ENCODE data around the gene TRPM4. TPM values are rescaled to one million over a fixed set of nuclear protein-coding genes. Genes with fewer than 3 reads are reported as not detected.
A peak's percentile ranks its signal among the peaks of the same experiment; 100 is the strongest.

The TRPM4 gene
- total RNA-seq: under 1 TPM; 0.23 to 0.58 TPM

DNA sequence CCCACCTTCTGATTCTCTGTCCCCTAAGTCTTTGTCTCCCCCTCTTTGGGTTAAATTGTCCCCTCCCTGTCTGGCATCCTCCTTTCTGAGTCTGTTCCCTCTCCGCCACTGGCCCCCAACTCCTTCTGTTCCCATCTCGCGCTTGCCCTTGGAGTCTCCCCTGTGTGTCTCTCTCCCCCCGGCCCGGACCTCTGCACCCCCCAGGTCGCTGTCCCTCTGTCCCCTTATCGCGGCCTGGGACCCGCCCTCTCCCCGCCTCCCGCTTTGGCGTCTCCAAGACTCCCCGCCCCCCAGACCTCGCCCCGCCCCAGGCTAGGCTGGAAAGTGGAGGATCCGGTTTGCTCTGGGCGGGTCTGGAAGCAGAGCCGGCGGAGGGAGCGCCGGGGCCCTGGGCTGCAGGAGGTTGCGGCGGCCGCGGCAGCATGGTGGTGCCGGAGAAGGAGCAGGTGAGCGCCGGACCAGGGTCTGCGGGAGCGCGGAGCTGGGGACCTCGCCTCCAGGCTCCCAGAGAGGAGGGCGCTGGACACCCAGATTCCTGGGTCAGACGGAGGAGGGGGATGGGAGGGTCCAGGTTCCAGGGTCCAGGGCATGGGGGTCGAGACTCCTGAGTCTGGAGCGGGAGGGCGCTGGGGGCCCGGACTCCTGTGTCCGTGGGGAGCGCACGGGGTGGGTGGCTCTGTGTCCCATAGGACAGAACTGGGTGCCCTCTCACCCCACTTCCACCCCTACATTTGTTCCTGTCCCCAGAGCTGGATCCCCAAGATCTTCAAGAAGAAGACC is at the start of gene TRPM4:
Gene TRPM4, plus strand, starts transcription at position 348 of the 780 bp plus-strand sequence. Its CDS starts 75 bp downstream, at position 423.
- DNase-seq (ENCODE audit: low spot score in 2 of 2) (peak in 1 of 2 donors; percentile 68), ATAC-seq (peak; percentile 36 to 86)
- Mint-ChIP-seq H3K27ac (no peak within 1 kb of the TSS), H3K9me3 (peaks cover 0 to 16% of the 10 kb centered on the region in 2 donors), H3K36me3 (peaks cover 0 to 22% of the 10 kb centered on the region in 2 donors)

GRCh38 chr19:49109051-49109450 is 48.5 kb upstream of the TRPM4 start:
- ATAC-seq: no peak
- DNase-seq (ENCODE audit: low spot score in 2 of 2): no peak
- Mint-ChIP-seq H3K9me3 (no peaks in the 10 kb centered on the region), H3K36me3 (peaks cover 10 to 22% of the 10 kb centered on the region in 2 donors), H3K27ac (peak overlapping the region in 1 of 2 donors; percentile 1)

GRCh38 chr19:49109569-49110233 is 47.9 kb upstream of the TRPM4 start:
- Mint-ChIP-seq H3K27ac (no peak overlapping the region), H3K9me3 (no peaks in the 10 kb centered on the region)
- no peak for ATAC-seq

GRCh38 chr19:49110567-49110966 is 47.0 kb upstream of the TRPM4 start:
- Mint-ChIP-seq H3K27ac (no peak overlapping the region), H3K36me3 (peaks cover 10 to 22% of the 10 kb centered on the region in 2 donors), H3K9me3 (no peaks in the 10 kb centered on the region)
- no peak for DNase-seq (ENCODE audit: low spot score in 2 of 2)
- no peak for ATAC-seq

More at GRCh38 chr19:49109569-49110233, 47.9 kb upstream of the TRPM4 start:
- H3K36me3 Mint-ChIP-seq: peaks cover 10 to 22% of the 10 kb centered on the region in 2 donors
- no peak for DNase-seq (ENCODE audit: low spot score in 2 of 2)

GRCh38 chr19:49111218-49111998 is 46.2 kb upstream of the TRPM4 start:
- peaks cover 10 to 22% of the 10 kb centered on the region in 2 donors for H3K36me3 Mint-ChIP-seq
- ATAC-seq: no peak
- no peak for DNase-seq (ENCODE audit: low spot score in 2 of 2)
- no peaks in the 10 kb centered on the region for H3K9me3 Mint-ChIP-seq
- no peak overlapping the region for H3K27ac Mint-ChIP-seq

DNA sequence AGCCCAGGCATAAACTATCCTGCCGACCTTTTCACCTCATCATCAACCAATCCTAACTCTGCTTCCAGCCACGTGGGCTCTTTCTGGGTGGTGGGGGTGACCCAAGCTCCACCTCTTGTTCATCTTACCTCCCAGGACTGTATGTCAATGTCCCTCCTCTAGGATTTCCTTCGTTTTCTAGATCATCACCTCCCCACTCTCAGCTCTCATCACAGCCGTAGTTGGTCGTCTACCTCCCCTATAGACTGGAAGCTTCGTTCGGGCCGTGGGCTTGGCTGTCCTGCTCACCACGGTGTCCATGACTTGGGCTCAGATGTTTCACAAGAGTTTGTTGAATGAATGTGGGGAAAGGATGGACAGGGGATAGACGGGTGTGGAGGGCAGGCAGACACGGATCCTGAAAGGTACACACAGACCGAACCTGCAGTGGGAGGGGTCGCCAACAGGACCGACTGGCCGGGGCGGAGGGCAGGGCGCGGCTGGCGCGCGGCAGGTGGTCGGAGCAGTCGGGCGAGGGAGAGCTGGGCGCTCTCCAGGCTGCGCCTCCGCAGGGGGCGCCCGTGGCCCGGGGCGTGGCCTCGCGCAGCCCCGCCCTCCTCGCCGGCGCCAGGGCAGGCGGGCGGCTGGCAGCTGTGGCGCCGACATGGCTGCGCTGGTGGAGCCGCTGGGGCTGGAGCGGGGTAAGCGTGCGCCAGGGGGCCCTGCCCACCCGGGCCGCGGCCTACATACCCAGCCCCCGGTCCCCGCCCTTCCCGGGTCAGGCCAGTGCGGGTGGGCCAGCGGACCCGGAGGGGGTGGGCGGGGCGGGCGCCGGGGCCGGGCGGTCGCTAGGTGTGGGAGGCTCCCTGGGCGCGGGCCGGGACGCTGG is 43.6 kb upstream of the TRPM4 start, which contains the start of gene LIN7B:
Gene LIN7B, plus strand, starts transcription at position 609 of the 868 bp plus-strand sequence. Its CDS starts 35 bp downstream, at position 644.
- DNase-seq (ENCODE audit: low spot score in 2 of 2): peak; percentile 86 to 88
- peak; percentile 72 to 76 for ATAC-seq
- H3K36me3 Mint-ChIP-seq: peaks cover 0 to 3% of the 10 kb centered on the region in 2 donors
- no peaks in the 10 kb centered on the region for H3K9me3 Mint-ChIP-seq
- H3K27ac Mint-ChIP-seq: peak within 1 kb of the TSS in 1 of 2 donors; percentile 25

GRCh38 chr19:49114630-49115363 is 42.8 kb upstream of the TRPM4 start:
- no peaks in the 10 kb centered on the region for H3K36me3 Mint-ChIP-seq
- H3K27ac Mint-ChIP-seq: no peak overlapping the region
- H3K9me3 Mint-ChIP-seq: no peaks in the 10 kb centered on the region
- ATAC-seq (peak in 1 of 2 donors; percentile 2), DNase-seq (ENCODE audit: low spot score in 2 of 2) (peak in 1 of 2 donors; percentile 61)

GRCh38 chr19:49116544-49116943 is 41.0 kb upstream of the TRPM4 start:
- Mint-ChIP-seq H3K27ac (no peak overlapping the region), H3K9me3 (no peaks in the 10 kb centered on the region)

DNA sequence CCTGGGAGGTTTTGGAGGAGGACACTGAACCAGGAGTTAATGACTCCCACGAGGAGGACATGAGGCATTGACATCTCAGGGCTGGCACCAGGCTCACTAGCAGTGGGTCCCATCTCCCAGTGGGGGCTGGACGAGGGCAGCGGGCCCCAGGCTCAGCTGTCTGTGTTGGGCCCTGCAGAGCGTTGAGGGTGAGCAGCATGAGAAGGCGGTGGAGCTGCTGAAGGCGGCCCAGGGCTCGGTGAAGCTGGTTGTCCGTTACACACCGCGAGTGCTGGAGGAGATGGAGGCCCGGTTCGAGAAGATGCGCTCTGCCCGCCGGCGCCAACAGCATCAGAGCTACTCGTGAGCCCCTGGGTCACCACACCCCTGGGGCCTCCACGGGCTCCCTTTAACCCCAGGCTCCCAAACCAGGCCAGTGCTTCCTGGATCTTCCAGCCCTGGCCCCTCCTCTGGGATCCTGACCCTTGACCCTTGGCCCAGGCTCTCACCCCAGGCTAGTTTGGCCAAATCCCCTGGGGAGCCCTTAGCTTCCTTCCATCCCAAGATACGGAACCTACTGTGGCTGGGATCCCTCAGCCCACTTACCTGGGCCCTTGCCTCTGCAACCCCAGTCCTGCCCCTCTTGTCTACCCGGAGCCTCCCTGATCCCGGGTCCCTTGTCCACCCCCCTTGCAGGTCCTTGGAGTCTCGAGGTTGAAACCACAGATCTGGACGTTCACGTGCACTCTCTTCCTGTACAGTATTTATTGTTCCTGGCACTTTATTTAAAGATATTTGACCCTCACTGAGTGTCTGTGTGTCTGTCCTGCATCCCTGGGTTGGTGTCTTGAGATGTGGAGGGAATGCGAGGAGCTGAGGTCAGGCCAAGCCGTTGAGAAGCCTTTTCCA is 39.7 kb upstream of the TRPM4 start:
- no peaks in the 10 kb centered on the region for H3K36me3 Mint-ChIP-seq
- DNase-seq (ENCODE audit: low spot score in 2 of 2) (no peak), ATAC-seq (no peak)
- peak overlapping the region; percentile 90 to 96 for H3K27ac Mint-ChIP-seq
- no peaks in the 10 kb centered on the region for H3K9me3 Mint-ChIP-seq

More at GRCh38 chr19:49116544-49116943, 41.0 kb upstream of the TRPM4 start:
- no peak for ATAC-seq
- no peaks in the 10 kb centered on the region for H3K36me3 Mint-ChIP-seq
- DNase-seq (ENCODE audit: low spot score in 2 of 2): no peak

DNA sequence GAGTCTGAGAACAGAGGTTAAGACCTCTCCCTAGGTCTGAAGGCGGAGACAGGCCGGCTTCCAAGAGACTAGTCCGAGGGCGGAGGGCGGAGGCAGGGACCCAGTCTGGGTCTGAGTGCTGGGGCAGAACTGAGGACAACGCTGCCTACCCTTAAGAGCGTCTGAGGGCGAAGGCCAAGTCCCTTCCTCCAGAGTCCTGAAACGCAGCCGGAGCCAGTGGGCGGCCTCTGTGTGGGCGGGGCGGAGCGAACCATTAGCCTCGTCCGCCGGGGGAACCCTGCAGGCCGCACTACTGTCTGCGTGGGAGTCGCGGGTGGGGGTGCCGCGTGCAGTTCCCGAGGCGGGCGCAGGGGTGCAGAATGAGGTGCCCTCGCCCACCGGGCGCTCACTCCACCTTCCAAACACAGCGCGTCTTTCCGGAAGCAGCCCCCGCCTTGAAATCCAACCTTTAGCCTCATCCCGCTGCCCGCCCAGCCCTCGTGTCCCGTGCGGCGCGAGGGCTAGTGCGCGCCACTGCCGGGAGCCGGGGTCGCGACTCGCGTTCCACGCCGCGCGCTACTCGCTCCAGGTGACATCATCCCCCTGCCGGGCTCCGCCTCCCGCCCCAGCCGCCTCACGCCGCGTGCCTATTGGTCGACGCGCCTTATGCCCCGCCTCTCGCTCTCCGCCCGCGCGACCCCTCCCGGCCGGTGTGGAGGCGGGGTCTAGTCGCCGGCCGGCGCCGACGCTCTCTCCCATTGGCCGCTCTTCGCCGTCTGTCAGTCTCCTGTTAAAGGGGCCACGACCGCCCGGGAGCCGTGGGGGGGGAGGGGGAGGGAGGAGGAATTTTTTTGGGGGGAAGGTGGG is 38.8 kb upstream of the TRPM4 start, which contains the start of gene C19orf73:
Gene C19orf73, minus strand, starts transcription at position 579 of the 846 bp plus-strand sequence. Its CDS starts 121 bp downstream, at position 458.
- Mint-ChIP-seq H3K9me3 (no peaks in the 10 kb centered on the region), H3K27ac (peak within 1 kb of the TSS; percentile 90 to 96)
- peak; percentile 80 to 82 for ATAC-seq

DNA sequence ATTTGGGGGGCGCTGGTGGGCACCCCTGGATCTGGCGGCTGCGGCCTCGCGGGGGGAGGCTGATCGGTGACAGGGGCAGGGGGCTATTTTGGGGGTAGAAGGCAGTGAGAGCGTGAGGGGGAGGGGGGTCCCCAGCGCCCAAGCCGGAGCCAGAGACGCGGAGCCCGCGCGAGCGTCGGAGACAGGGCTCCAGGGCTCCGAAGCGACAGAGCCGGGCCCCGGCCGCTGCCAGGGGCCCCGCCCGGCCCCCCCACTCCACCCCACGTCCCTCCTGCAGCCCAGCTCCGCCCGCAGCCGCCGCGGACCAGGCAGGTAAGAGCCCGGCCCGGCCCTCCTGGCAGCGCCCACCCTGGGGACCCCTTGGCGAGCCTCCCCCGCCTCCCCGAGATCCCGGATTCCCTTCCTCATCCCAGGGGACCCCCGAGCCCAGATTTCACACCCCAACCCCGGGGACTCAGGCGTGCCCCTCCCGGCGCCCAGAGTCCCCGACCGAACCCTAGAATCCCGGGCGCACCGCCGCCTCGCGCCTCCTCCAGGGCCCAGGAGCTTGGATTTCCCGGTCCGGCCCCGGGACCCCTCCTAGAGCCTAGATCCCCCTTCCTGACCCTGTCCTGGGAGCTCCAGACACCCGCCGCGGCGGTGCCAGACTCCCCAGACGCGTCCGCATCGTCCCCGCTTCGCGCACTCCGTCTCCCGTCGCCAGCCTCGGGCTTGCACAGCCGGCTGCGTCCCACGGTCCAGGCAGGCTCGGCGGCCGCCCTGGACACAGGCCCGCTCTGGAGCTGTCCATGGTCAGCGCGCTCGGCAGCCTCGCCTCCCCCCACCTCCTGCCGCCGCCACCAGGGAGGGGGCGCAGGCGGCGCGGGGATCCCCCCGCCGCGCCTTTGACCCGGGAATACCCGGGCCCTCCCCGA is 37.9 kb upstream of the TRPM4 start, which contains the start of gene PPFIA3:
Gene PPFIA3, plus strand, starts transcription at position 134 of the 914 bp plus-strand sequence. CDS start 8,330 bp downstream, outside the sequence.
- Mint-ChIP-seq H3K27ac (peak within 1 kb of the TSS; percentile 90 to 96), H3K36me3 (no peaks in the 10 kb centered on the region), H3K9me3 (no peaks in the 10 kb centered on the region)
- no peak for DNase-seq (ENCODE audit: low spot score in 2 of 2)
- no peak for ATAC-seq

More for the DNA sequence above, 38.8 kb upstream of the TRPM4 start, which contains the start of gene C19orf73:
- peak; percentile 95 for DNase-seq (ENCODE audit: low spot score in 2 of 2)
- H3K36me3 Mint-ChIP-seq: no peaks in the 10 kb centered on the region

GRCh38 chr19:49120325-49120683 is 37.3 kb upstream of the TRPM4 start:
- DNase-seq (ENCODE audit: low spot score in 2 of 2) (no peak), ATAC-seq (no peak)
- Mint-ChIP-seq H3K9me3 (no peaks in the 10 kb centered on the region), H3K36me3 (no peaks in the 10 kb centered on the region), H3K27ac (no peak overlapping the region)

All from activated naive CD4-positive, alpha-beta T cell treated with anti-CD3 and anti-CD28 coated beads, Interleukin-2, amount 50 U/mL, for 72 hours (primary cell).